Activated effector memory CD4-positive, alpha-beta T cell treated with Interleukin-2 at 50 U/mL for 16 hours (primary cell): Measurements from ENCODE around the gene APOL4.
"Not testable (repeated sequence)": the region's sequence is repeated elsewhere in the genome, so short reads cannot be mapped to it uniquely, and the experiment has no call there.

Experiments
- DNase-seq: peaks from one replicate; pipeline ENCODE4 v3.0.0-alpha.2; 2020

The APOL4 gene, protein sequence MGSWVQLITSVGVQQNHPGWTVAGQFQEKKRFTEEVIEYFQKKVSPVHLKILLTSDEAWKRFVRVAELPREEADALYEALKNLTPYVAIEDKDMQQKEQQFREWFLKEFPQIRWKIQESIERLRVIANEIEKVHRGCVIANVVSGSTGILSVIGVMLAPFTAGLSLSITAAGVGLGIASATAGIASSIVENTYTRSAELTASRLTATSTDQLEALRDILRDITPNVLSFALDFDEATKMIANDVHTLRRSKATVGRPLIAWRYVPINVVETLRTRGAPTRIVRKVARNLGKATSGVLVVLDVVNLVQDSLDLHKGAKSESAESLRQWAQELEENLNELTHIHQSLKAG

DNA sequence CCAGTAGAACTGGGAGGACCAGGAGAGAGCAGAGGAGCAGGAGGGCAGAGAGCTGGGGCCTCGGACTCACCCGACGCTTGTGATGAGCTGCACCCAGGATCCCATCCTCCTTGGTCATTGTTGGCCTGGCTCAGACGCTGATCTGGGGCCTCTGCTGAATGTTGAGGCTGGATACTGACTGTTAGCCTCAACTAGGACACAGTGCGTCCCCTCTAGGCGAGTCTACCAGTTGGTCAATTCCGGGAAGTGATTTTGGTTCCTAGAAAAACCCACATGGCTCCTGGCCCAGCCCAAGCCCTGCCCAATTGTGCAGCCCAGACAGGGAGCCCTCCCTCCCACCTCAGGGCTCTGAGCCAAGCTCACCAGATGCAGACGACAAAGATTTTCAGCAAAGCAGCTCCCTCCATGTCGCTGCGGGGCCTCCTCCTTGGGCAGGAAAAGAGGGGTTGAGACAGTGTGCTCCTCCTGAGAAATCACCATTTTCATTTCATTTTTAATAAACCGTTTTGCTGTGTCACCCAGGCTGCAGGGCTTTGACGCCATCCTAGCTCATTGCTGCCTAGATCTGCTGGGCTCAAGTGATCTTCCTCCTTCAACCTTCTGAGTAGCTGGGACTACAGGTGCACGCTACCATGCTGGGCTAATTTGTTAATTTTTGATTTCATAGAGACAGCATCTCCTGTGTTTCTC, at the start of gene APOL4:
Gene APOL4 (minus strand): TSS at position 180 of the 690 bp plus-strand sequence. CDS start 75 bp downstream, at position 105.
- DNase-seq = no peak

DNA sequence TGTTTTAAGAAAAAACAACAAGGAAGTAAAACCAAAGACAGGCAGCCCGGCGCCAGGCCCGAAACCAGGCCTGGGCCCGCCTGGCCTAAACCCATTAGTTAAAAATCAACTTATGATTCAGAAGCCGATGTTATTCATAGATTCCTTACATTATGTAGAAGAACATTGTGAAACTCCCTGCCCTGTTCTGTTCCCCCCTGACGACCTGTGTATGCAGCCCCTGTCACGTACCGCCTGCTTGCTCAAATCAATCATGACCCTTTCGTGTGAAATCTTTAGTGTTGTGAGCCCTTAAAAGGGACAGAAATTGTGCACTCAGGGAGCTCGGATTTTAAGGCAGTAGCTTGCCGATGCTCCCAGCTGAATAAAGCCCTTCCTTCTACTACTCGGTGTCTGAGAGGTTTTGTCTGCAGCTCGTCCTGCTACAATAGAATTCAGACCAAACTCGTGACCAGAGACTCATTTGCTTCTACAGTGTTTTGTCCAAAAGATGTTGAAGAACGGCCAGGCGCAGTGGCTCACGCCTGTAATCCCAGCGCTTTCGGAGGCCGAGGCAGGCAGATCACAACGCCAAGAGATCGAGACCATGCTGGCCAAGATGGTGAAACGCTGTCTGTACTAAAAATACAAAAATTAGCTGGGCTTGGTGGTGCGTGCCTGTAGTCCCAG, 48.8 kb upstream of the APOL4 start:
- not testable (repeated sequence) for DNase-seq

DNA sequence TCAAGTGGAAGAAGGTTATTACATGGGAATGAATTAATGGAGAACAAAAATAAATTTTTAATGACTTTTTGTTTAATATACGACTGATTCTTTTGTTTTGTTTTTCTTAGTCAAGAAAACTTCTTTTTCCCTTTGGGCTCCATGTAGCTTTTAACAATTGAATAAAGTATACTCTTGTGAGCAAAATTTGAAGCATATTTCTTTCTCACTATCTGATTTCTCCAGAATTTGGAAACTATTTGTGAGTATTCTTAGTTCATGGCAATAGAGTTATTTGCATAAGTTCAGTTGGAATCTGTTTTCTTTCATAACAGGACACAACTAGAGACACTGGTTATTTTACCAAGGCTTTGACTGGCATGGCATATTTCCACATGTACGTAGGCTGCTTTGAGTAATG, 47.6 kb upstream of the APOL4 start:
- no peak for DNase-seq

DNA sequence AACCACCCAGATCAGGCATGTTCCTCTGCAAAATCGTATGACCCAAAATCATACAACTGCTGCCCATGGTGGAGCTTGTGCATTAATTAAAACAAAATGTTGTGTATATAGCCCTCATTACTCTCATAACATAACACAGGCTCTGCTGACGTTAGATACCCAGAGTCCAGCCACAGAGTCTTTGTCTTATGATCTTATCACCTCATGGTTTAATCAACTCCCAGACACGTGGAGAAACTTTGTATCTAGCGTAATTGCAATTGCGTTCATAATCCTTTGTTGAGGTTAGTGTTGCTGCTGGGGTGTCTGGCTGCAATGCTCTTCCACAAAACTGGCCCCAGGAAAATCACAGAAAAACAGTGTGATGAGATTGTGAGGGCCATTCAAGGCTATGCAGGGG, 46.3 kb upstream of the APOL4 start:
- DNase-seq = no peak

DNA sequence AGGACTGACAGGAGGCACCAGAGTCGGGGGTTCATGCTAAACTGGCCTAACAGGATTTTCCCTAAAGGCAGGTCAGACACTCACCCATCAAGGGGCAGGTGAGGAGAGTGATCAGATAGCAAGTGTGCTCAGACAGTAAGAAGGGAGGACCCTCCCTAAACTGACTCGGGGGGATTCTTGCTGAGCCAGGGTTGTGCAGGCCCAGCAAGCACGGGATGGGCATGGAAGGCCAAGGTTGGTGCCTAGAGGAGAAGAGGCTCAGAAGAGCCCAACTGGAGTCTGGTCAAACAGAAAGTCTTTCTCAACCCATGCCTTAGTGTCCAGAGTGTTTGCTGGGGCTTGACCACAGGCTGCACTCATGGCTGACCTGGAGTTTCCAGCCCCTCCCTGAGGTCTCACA, 45.1 kb upstream of the APOL4 start:
- DNase-seq = no peak

DNA sequence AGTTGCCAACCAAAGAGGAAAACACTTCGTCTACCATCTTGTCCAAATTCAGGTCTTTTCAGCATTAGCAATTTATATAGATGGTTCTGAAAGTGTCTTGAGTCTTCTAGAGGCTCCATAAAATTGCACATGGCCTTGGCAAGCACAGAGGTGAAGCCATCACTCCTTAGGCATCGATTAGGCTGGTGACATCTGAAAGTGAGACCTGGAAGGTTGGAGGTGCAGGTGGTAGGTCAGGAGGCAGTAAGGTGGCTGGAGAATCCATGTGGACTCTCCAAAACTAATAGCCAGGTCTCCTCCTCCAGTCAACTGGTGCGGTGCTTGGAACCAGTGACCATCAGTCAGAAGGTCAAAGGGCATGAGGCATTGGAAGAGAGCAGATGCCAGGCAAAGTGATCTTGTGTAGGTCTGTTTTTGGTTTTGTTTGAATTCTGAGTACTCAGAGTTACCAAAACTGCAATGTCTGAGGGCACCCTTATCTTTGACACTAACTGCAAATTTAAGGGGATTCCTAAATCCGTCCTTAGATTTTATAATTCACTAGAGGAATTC, 44.3 kb upstream of the APOL4 start:
- no peak for DNase-seq

DNA sequence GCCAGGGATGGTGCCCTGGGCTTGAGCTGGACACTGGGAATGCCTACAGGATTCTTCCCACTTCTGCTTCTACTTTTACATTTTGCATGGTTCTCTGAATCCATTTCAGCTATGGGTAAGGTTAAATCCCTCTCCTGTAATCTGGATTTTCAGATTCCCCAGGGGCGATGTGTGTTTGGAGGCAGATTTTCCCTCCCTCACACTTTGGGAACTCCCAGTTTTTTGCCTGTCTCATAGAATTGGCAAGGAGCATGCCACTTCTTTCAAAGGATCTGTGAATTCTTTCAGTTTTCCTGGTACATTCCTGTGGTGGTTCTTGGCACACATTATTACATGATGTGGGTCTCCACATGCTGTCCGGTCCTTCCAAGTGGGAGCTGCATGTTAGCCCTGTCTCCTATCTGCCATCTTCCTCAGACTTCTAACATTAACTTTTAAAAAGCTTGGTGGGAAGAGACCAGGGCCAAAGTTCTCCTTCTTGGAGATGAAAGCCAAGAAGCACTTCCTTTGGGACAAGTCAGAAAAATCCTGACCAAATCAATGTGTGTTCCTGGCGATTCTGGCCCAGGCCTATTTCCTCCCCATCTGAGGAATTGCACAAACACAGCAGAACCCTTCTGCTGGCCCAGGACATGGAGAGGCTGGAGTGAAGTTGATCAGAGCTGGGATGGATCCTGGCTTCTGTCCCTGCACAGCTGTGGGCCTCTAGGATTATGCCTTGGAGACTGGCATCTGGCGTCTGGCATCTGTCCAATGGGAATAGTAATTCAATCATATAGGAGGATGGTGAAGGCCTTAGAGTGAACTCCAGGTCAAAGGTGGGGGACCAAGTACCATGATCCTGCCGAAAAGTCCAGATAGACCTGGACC, 43.1 kb upstream of the APOL4 start:
- DNase-seq = no peak

DNA sequence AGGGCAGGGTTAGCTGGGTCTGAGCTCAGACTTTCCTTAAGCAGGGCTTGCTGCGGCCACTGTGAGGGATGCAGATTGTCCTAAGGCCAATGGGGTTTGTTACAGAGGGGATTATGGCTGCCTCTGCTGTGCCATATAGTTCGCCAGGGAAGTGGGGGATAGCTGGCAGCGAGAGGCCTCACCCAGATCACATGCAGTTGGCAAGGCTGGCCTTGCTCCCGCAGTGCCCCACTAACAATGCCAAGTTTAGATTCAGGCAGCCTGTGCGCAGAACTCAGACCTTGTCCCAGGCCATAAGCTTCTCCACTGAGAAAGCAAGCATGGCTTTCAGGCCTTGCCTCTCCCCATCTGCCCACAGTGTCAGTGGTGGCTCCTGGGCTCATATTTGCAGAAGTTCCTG, 42.4 kb upstream of the APOL4 start:
- DNase-seq = no peak

DNA sequence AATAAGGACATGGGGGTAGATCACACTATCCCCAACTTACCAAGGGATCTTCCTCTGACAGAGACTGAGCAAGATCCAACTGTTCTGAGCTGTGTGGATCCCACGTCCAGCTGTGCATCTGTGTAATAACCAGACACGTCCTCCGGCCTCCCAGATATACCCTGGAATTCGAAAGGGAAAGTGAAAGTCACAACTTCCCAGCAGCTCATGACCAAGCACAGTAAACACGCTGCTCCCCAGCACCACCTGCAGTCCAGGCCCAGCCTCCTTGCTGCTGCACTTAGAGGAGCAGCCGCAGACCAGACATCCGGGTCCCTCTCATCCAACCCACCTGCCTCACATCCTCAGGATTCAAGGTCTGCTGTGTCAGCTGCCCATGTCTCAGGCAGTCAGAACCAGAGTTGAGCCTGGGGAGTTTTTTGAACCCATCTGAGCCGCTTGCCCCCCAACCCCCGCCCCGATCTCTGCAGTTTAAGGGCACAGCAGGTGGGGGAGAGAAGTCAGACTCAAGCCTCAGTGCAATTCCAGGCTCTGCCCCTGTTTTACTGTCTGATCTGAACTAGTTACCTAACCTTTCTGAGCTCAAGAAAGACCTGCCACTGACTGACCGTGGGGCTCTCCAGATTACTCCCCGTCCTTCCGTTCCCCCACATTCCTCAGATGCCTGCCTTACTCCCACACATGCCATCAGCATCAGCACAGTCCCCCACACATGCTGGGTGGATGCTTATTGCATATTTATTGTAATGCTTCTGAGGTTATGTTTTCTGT, 38.0 kb upstream of the APOL4 start, which contains the start of gene APOL2:
Gene APOL2 (minus strand): TSS at position 127 of the 771 bp plus-strand sequence. CDS start 6,365 bp downstream, outside the sequence.
- DNase-seq = peak; percentile 75

DNA sequence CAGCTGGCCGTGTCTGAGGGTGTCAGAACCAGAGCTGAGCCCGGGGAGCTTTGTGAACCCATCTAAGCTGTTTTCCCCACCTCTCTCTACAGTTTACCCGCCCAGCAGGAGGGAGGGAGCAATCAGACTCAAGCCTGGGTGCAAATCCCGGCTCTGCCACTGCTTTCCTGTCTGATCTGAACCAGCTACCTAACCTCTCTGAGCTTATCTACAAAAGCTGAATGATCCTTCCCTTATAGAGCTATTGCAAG, 37.5 kb upstream of the APOL4 start:
- no peak for DNase-seq

DNA sequence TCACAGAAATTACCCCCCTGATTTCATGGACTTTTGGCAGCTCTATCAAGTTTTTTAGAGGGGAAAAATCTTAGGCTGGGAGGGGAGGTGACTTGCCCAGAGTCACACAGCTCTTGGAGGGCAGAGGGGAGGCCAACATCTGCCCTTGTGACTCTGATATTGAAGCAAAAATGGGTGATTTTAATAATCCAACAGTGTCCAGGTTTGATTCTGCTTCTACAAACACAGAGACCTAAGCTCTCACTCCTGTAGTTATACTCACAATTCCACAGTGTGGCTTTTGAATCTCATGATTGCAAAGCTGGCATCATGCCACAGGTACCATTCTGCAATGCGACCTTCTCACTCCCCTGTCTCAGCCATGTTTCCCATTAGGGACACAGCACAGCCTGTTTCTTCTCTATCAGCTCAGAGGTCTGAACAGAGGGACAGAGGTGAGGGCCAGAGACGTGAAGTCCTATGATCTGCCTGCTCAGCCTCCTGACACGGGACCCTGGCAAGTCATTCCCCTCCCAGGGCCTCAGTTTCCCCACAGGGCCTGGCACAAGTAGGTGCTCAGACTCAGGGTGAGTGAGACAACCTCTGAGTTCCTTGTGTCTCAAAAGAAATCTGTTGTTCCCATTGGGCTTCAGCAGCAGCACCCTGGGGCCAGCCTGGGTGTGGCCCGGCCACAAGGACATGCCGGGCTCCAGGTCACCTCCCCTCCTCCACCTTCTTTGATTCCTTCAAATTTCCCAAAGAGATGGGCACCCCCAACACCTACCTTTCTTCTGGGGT, 37.0 kb upstream of the APOL4 start:
- DNase-seq = no peak

DNA sequence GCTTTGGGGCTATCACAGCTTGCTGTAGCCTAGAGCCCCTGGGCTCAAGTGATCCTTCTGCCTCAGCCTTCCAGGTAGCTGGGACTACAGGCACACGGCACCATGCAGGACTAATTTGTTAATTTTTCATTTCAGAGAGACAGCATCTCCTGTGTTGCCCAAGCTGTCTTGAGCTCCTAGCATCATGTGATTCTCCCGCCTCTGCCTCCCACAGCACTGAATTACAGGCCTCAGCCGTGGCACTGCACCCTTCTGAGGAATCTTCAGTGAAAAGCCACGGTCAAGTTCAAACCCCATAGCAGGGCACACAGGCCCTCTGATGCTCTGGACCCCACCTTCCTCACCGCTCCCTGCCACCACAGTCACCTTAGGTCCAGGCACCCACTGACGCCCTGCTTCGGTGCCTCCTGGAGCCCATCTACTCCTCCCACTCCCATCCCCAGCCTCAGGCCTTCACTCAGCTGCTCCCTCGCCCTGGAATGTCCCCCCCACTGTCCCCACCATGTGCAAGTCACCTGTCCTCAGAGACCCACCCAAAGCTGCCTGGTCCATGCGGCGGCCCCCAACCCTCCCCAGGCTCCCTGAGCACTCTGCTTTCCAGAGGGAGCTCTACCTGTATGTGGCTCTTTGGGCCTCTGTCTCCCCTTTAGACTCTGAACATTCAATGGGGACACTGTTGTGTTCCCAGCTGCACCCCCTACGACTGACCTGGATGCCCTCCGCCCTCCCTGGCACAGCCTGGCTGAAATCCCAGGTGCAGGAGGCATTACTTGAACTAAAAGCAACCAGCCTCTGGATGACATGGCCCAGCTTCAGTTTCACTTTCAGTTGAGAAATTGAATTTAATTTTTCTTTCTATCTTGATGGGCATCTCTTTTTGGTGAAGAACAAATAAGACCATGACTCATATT, 36.1 kb upstream of the APOL4 start:
- DNase-seq = no peak

DNA sequence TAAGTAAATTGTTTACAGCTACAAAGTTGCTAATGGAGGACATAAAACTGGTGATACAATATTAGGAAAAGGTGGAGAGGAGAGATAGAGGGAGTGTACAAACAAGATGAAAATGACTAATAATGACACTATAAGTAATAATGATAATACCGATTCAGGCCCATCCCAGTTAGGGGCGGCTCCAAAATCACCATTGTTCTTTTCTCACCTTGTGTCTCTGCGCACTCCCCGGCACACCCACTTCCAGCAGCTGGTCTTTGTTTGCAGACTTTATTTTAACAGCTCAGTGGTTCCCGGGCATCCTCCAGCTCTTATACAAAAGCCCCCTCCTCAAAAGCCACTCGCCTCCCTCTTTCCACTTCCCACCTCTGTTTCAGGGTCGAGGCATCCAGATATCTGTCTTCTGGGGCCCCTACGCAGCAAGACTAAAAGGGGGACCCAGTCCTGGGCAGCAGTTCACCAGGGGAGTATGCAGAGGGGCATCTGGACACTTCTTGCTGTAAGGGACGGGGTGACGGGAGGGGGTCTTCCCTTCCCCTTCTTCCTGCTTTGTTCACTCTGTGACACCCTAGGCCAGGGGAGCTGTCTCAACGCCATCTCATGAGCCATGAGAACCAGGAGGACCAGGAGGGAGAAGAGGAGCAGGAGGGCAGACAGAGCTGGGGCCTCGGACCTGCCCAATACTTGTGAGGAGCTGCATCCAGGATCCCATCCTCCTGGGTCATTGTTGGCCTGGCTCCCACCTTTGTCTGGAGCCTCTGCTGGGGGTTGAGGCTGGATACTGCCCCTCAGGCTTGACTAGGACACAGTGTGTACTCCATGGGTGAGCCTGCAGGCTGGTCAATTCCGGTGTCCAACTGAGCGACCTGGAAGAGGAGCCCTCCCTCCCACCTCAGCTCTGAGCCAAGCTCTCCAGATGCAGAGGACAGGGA, 35.0 kb upstream of the APOL4 start:
- DNase-seq = no peak

DNA sequence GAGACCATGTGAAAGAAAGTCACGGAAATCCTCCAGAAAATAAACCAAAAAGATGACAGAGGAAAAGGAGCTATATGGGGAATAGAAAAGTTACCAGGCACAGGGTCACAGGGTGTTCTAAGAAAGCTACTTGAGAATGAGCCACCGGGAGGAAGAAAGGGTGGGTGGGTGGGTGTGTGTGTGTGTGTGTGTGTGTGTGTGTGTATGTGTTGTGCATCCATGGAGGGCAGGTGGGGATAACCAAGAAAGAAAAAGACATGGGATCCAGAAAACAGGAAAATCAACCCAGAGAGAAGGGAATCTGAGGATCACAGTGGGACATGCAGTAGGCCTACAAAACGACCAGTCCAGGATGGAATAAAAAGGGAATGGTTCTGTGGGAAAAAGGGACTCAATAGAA, 34.0 kb upstream of the APOL4 start:
- no peak for DNase-seq

DNA sequence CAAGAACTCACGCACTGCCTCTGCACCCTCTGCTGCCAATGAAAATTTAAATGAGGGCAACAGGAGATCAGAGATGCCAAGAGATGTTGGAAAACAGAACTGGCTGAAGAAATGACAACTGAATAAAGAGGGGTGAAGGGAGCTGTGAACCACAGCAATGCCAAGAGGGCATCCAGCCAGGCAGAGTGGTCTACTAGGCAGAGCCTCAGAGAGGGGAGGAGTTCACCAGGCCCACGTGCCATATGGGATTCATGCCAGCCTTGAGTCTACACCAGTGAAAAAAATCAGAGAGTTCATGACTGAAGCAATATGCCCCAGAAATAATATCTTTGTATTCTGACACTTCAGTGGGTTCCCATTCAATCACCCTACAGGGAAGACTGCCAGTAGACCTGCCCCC, 33.3 kb upstream of the APOL4 start:
- DNase-seq = no peak

DNA sequence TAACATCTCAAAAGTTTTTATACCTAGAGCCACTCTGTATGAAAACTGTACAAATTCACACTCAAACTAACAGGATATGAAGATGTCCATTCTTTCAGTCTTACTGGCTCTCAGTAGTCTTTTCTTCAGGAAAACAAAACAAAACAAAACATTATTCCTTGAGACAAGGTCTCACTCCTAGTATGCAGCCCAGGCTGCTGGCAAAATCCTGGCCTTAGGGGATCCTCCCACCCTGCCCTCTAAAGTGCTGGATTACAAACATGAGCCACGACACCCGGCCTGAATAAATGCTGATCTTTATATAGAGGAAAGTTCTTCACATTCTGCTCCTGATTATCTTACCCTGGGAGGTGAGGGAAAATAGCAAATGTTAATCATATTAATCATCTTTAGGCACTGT, 32.6 kb upstream of the APOL4 start:
- no peak for DNase-seq

DNA sequence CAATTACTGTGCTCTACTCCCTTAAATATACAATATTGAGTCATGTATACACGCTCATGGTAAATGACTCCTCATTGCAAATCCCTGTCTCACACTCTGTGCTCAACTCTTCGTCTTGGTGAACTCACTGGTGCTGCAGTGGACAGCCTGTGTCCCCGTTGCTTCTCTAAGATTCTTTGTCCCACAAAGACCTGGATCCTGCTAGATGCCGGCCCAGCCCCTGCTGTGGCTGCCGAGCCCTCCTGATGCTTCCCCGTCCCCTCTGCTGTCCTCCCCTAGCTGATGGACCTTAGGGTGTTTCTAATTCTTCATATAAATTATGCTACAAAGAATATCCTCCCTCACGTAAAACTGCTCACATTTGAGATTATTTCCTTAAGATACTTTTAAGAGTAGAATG, 32.2 kb upstream of the APOL4 start:
- DNase-seq = no peak

DNA sequence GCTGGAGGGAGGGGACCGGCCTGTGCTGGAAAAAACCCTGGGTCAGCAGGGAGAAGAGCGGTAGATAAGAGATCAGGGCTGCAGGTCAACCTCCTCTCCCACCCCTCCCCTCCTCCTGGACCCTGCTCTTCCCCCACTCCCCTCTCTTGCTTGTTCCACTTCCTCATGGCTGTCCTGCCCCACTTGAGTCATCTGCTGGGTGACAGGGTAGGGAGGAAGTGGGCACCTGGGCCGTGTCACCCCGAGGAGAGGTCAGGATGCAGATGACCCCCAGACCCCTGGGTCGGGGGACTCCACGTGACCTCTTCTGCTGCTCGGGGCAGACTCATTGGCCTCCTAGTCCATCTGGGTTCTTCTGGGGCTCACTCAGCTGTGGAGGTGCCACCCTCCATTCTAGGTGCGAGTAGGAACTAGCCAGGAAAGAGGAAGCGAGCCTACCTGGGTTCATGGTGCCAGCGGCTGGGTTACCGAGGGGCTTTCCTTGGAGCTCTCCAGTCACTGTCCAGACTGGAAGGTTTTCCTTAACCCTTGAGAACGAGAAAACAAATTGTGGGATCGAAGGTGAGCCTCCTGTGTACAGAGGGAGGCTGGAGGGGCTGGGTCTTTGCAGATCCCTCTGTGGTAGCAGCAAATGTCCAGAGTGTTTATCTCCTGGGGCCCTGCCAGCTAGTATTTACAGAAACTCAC, 31.2 kb upstream of the APOL4 start:
- DNase-seq = no peak
